ENCODE measurements around the gene ZNF497.
"Not testable (repeated sequence)": the region's sequence is repeated elsewhere in the genome, so short reads cannot be mapped to it uniquely, and the experiment has no call there.

DNA sequence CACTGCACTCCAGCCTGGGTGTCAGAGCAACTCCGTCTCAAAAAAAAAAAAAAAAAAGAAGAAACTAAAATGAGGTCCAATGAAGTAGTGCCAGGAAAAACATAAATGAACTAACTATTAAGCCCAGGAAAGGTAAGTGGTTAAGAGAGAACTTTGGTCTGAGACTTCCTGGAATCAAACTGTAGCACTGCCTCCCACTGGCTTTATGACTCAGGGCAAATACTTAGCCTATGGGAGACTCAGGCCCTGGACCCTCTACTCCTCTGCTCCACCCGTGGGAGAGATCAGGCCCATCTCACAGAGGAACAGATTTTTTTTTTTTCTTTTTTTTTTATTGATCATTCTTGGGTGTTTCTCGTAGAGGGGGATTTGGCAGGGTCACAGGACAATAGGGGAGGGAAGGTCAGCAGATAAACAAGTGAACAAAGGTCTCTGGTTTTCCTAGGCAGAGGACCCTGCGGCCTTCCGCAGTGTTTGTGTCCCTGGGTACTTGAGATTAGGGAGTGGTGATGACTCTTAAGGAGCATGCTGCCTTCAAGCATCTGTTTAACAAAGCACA, 41.4 kb upstream of the ZNF497 start:
- TF ChIP-seq POLR2A, CTCF (IDR thresholded peaks at IDR 0.05): not testable (repeated sequence)

All from Peyer's patch (tissue), 4 donors.